GM23338 (cell line): ENCODE data around the gene RBM43. TPM values are rescaled to one million over a fixed set of nuclear protein-coding genes. Genes with fewer than 3 reads are reported as not detected.

Source experiments
- ATAC-seq: fragments of 200-7000 bp; cut with Tn5 transposase; 3 replicates; pipeline ENCODE4 v1.9.1; 2020
- DNase-seq: peaks from one replicate; pipeline ENCODE4 v3.0.0-alpha.2; 2015; ENCODE audit warnings: low spot score
- H2AFZ ChIP-seq: fragments of 200-600 bp; sonication (generic); 2 replicates; pipeline ENCODE4 v1.8.0; 2016; ENCODE audit warnings: antibody characterized with exemption, mild to moderate bottlenecking, moderate library complexity
- H3F3A ChIP-seq: fragments of 200-600 bp; sonication (generic); replicated peaks from 2 replicates; pipeline ENCODE4 v1.8.0; 2017; ENCODE audit warnings: antibody characterized with exemption, mixed run types, low read depth
- H3K27ac ChIP-seq: fragments of 200-600 bp; sonication (generic); 2 replicates; pipeline ENCODE4 v1.6.1; 2016; ENCODE audit warnings: low read depth
- H3K27me3 ChIP-seq: fragments of 200-600 bp; sonication (generic); 2 replicates; pipeline ENCODE4 v1.8.0; 2016; ENCODE audit warnings: mild to moderate bottlenecking, mixed run types, moderate library complexity; ENCODE audit not compliant: insufficient read depth
- H3K36me3 ChIP-seq: fragments of 200-600 bp; sonication (generic); 2 replicates; pipeline ENCODE4 v1.8.0; 2016; ENCODE audit warnings: mild to moderate bottlenecking; ENCODE audit not compliant: insufficient read depth
- H3K4me1 ChIP-seq: fragments of 200-600 bp; sonication (generic); 2 replicates; pipeline ENCODE4 v1.8.0; 2016; ENCODE audit warnings: mild to moderate bottlenecking, moderate library complexity; ENCODE audit not compliant: insufficient read depth
- H3K4me2 ChIP-seq: fragments of 200-600 bp; sonication (generic); 2 replicates; pipeline ENCODE4 v1.7.1; 2017; ENCODE audit warnings: mixed run types
- H3K4me3 ChIP-seq: fragments of 200-600 bp; sonication (generic); 2 replicates; pipeline ENCODE4 v1.6.1; 2016; ENCODE audit warnings: mixed run types
- H3K79me2 ChIP-seq: fragments of 200-600 bp; sonication (generic); replicated peaks from 2 replicates; pipeline ENCODE4 v1.8.0; 2017; ENCODE audit warnings: mild to moderate bottlenecking; ENCODE audit not compliant: insufficient read depth
- H3K9me2 ChIP-seq: fragments of 200-600 bp; sonication (generic); 2 replicates; pipeline ENCODE4 v1.8.0; 2017; ENCODE audit not compliant: insufficient read depth
- H4K20me1 ChIP-seq: fragments of 200-600 bp; sonication (generic); replicated peaks from 2 replicates; pipeline ENCODE4 v1.8.0; 2017; ENCODE audit warnings: mild to moderate bottlenecking; ENCODE audit not compliant: insufficient read depth
- H3K27ac Mint-ChIP-seq: 2 replicates; pipeline ENCODE4 v1.8.0; 2020; ENCODE audit warnings: inconsistent platforms, mild to moderate bottlenecking, moderate library complexity, mixed read lengths
- H3K27me3 Mint-ChIP-seq: 3 replicates; pipeline ENCODE4 v1.8.0; 2022; ENCODE audit warnings: low read depth, mild to moderate bottlenecking, moderate library complexity, mixed read lengths, inconsistent platforms; ENCODE audit not compliant: insufficient read depth, poor library complexity
- H3K36me3 Mint-ChIP-seq: 3 replicates; pipeline ENCODE4 v1.8.0; 2021; ENCODE audit warnings: low read depth, mild to moderate bottlenecking, inconsistent platforms, moderate library complexity, mixed read lengths
- H3K4me1 Mint-ChIP-seq: 3 replicates; pipeline ENCODE4 v1.8.0; 2020; ENCODE audit warnings: mild to moderate bottlenecking, inconsistent platforms, mixed read lengths
- H3K4me3 Mint-ChIP-seq: 3 replicates; pipeline ENCODE4 v1.8.0; 2021; ENCODE audit warnings: moderate library complexity, mild to moderate bottlenecking, inconsistent platforms, mixed read lengths
- H3K9me3 Mint-ChIP-seq: 3 replicates; pipeline ENCODE4 v1.8.0; 2020; ENCODE audit warnings: moderate library complexity, mild to moderate bottlenecking, inconsistent platforms, mixed read lengths
- CREB1 ChIP-seq: fragments of 250-450 bp; sonication (Bioruptor Pico); IDR thresholded peaks from 2 replicates; pipeline ENCODE4 v1.5.0; 2020; ENCODE audit warnings: low read depth, mild to moderate bottlenecking, moderate library complexity
- EZH2 ChIP-seq: fragments of 200-600 bp; sonication (generic); IDR thresholded peaks from one replicate; pipeline ENCODE4 v1.8.0; 2017; ENCODE audit warnings: antibody characterized with exemption, mild to moderate bottlenecking, low read depth; ENCODE audit not compliant: unreplicated experiment
- EZH2phosphoT487 ChIP-seq: fragments of 200-600 bp; sonication (generic); IDR thresholded peaks from one replicate; pipeline ENCODE4 v1.8.1; 2018; ENCODE audit warnings: antibody characterized with exemption; ENCODE audit not compliant: unreplicated experiment
- POLR2AphosphoS5 ChIP-seq: IDR thresholded peaks from 2 replicates; pipeline ENCODE4 v1.6.1; 2016; ENCODE audit warnings: antibody characterized with exemption, low read depth
- STAT1 ChIP-seq: IDR thresholded peaks from one replicate; pipeline ENCODE4 v1.6.1; 2016; ENCODE audit warnings: antibody characterized with exemption; ENCODE audit not compliant: unreplicated experiment
- ZNF114 ChIP-seq: fragments of 250-450 bp; sonication (Bioruptor Pico); IDR thresholded peaks from 2 replicates; pipeline ENCODE4 v1.5.0; 2020; ENCODE audit warnings: mild to moderate bottlenecking, moderate library complexity
- polyA plus RNA-seq: library from polyadenylated mRNA; unstranded; fragments of >200 nt; fragmentation: Nextera tagmentation; extraction: Ambion mirVana; gene quantifications from 2 replicates; pipeline ENCODE4 v1.2.1, GENCODE V29; 2016
- total RNA-seq: library from RNA; depleted of rRNA; stranded (reverse); fragments of >200 nt; shearing (Covaris generic); gene quantifications from 2 replicates; pipeline ENCODE4 v1.2.3, GENCODE V29; 2014
- TF ChIP-seq, protein P1 (sequence below): IDR thresholded peaks from 2 replicates; pipeline ENCODE4 v1.6.1; 2016; ENCODE audit warnings: antibody characterized with exemption
- TF ChIP-seq, protein P2 (sequence below): IDR thresholded peaks from one replicate; pipeline ENCODE4 v1.6.1; 2018; ENCODE audit warnings: antibody characterized with exemption; ENCODE audit not compliant: unreplicated experiment
- TF ChIP-seq, protein P3 (sequence below): fragments of 250-450 bp; sonication (Bioruptor Pico); IDR thresholded peaks from 2 replicates; pipeline ENCODE4 v1.5.0; 2020; ENCODE audit warnings: mild to moderate bottlenecking, moderate library complexity
- TF ChIP-seq, protein P4 (sequence below), 2 experiments: fragments of 200-600 bp in 1 of 2; sonication (generic) in 1 of 2; conservative IDR thresholded peaks; 2 replicates each; pipeline versions ENCODE4 v1.5.1 to v1.6.1; 2016 to 2017; ENCODE audit warnings: antibody characterized with exemption in 2 of 2, low read depth in 2 of 2, mild to moderate bottlenecking in 2 of 2, moderate library complexity in 1 of 2

RBM43 gene
- total and polyA plus RNA-seq, 2 experiments from 2014 or later: 3.3 to 3.4 TPM

DNA sequence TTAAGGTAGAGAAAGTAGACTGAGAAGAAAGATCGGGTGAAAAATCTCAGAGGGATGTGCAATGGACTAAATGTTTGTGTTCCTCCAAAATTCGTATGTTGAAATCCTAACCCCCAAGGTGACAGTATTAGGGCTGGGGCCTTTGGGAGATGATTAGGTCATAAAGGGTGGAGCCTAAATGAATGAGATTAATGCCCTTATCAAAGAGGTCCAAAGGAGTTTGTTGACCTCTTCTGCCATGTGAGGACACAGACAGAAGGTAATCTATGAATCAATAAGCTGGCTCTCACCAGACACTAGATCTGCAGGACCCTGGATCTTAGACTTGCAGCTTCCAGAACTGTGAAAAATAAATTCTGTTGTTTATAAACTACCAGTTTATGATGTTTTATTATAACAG lies 30.5 kb upstream of the RBM43 start:
- no peak for TF ChIP-seq STAT1
- TF ChIP-seq, protein P1, sequence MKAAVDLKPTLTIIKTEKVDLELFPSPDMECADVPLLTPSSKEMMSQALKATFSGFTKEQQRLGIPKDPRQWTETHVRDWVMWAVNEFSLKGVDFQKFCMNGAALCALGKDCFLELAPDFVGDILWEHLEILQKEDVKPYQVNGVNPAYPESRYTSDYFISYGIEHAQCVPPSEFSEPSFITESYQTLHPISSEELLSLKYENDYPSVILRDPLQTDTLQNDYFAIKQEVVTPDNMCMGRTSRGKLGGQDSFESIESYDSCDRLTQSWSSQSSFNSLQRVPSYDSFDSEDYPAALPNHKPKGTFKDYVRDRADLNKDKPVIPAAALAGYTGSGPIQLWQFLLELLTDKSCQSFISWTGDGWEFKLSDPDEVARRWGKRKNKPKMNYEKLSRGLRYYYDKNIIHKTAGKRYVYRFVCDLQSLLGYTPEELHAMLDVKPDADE: no peak
- TF ChIP-seq ZNF114: no peak
- no peak for TF ChIP-seq CREB1
- TF ChIP-seq, protein P2, sequence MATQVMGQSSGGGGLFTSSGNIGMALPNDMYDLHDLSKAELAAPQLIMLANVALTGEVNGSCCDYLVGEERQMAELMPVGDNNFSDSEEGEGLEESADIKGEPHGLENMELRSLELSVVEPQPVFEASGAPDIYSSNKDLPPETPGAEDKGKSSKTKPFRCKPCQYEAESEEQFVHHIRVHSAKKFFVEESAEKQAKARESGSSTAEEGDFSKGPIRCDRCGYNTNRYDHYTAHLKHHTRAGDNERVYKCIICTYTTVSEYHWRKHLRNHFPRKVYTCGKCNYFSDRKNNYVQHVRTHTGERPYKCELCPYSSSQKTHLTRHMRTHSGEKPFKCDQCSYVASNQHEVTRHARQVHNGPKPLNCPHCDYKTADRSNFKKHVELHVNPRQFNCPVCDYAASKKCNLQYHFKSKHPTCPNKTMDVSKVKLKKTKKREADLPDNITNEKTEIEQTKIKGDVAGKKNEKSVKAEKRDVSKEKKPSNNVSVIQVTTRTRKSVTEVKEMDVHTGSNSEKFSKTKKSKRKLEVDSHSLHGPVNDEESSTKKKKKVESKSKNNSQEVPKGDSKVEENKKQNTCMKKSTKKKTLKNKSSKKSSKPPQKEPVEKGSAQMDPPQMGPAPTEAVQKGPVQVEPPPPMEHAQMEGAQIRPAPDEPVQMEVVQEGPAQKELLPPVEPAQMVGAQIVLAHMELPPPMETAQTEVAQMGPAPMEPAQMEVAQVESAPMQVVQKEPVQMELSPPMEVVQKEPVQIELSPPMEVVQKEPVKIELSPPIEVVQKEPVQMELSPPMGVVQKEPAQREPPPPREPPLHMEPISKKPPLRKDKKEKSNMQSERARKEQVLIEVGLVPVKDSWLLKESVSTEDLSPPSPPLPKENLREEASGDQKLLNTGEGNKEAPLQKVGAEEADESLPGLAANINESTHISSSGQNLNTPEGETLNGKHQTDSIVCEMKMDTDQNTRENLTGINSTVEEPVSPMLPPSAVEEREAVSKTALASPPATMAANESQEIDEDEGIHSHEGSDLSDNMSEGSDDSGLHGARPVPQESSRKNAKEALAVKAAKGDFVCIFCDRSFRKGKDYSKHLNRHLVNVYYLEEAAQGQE: no peak

DNA sequence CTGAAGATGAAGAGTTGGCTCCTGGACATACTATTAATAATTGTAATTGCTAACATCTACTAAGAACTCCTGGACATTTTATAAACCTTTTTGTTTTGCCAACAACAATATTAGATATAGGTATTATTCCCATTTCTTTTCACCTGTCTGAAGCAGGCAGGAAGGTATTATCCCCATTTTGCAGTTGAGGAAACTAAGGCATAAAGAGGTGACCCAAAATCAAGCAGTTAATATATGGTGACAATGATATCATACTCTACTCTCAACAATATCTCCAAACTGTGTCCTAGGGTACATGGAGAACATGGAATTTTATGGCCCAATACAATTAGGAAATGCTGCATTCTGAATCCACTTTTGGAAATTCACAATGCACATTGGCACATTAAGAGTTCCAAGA lies 29.6 kb upstream of the RBM43 start:
- H3K27ac ChIP-seq: no peak overlapping the region
- H4K20me1 ChIP-seq: no peaks in the 10 kb centered on the region
- H3K9me3 Mint-ChIP-seq: no peaks in the 10 kb centered on the region
- peaks cover 15% of the 10 kb centered on the region for H3K4me1 ChIP-seq
- no peaks in the 10 kb centered on the region for H3K27me3 ChIP-seq
- peaks cover 7% of the 10 kb centered on the region; the same call in 1 of the 2 replicates for H3F3A ChIP-seq
- ATAC-seq: no peak
- no peaks in the 10 kb centered on the region for H3K36me3 ChIP-seq
- H3K4me1 Mint-ChIP-seq: peaks cover 10% of the 10 kb centered on the region; the same call in 2 of the 3 replicates
- H3K27me3 Mint-ChIP-seq: peaks cover 3% of the 10 kb centered on the region
- H3K79me2 ChIP-seq: no peaks in the 10 kb centered on the region
- no peak for DNase-seq
- no peak overlapping the region for H3K4me3 Mint-ChIP-seq
- no peaks in the 10 kb centered on the region; the same call in 2 of the 3 replicates for H3K36me3 Mint-ChIP-seq
- no peak overlapping the region for H3K27ac Mint-ChIP-seq
- no peak overlapping the region for H3K4me3 ChIP-seq
- H3K9me2 ChIP-seq: no peaks in the 10 kb centered on the region
- H3K4me2 ChIP-seq: no peak overlapping the region
- no peak overlapping the region for H2AFZ ChIP-seq
- TF ChIP-seq, protein P3, sequence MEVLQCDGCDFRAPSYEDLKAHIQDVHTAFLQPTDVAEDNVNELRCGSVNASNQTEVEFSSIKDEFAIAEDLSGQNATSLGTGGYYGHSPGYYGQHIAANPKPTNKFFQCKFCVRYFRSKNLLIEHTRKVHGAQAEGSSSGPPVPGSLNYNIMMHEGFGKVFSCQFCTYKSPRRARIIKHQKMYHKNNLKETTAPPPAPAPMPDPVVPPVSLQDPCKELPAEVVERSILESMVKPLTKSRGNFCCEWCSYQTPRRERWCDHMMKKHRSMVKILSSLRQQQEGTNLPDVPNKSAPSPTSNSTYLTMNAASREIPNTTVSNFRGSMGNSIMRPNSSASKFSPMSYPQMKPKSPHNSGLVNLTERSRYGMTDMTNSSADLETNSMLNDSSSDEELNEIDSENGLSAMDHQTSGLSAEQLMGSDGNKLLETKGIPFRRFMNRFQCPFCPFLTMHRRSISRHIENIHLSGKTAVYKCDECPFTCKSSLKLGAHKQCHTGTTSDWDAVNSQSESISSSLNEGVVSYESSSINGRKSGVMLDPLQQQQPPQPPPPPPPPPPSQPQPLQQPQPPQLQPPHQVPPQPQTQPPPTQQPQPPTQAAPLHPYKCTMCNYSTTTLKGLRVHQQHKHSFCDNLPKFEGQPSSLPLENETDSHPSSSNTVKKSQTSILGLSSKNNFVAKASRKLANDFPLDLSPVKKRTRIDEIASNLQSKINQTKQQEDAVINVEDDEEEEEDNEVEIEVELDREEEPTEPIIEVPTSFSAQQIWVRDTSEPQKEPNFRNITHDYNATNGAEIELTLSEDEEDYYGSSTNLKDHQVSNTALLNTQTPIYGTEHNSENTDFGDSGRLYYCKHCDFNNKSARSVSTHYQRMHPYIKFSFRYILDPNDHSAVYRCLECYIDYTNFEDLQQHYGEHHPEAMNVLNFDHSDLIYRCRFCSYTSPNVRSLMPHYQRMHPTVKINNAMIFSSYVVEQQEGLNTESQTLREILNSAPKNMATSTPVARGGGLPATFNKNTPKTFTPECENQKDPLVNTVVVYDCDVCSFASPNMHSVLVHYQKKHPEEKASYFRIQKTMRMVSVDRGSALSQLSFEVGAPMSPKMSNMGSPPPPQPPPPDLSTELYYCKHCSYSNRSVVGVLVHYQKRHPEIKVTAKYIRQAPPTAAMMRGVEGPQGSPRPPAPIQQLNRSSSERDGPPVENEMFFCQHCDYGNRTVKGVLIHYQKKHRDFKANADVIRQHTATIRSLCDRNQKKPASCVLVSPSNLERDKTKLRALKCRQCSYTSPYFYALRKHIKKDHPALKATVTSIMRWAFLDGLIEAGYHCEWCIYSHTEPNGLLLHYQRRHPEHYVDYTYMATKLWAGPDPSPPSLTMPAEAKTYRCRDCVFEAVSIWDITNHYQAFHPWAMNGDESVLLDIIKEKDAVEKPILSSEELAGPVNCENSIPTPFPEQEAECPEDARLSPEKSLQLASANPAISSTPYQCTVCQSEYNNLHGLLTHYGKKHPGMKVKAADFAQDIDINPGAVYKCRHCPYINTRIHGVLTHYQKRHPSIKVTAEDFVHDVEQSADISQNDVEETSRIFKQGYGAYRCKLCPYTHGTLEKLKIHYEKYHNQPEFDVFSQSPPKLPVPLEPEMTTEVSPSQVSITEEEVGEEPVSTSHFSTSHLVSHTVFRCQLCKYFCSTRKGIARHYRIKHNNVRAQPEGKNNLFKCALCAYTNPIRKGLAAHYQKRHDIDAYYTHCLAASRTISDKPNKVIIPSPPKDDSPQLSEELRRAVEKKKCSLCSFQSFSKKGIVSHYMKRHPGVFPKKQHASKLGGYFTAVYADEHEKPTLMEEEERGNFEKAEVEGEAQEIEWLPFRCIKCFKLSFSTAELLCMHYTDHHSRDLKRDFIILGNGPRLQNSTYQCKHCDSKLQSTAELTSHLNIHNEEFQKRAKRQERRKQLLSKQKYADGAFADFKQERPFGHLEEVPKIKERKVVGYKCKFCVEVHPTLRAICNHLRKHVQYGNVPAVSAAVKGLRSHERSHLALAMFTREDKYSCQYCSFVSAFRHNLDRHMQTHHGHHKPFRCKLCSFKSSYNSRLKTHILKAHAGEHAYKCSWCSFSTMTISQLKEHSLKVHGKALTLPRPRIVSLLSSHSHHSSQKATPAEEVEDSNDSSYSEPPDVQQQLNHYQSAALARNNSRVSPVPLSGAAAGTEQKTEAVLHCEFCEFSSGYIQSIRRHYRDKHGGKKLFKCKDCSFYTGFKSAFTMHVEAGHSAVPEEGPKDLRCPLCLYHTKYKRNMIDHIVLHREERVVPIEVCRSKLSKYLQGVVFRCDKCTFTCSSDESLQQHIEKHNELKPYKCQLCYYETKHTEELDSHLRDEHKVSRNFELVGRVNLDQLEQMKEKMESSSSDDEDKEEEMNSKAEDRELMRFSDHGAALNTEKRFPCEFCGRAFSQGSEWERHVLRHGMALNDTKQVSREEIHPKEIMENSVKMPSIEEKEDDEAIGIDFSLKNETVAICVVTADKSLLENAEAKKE: no peak
- TF ChIP-seq, protein P4, sequence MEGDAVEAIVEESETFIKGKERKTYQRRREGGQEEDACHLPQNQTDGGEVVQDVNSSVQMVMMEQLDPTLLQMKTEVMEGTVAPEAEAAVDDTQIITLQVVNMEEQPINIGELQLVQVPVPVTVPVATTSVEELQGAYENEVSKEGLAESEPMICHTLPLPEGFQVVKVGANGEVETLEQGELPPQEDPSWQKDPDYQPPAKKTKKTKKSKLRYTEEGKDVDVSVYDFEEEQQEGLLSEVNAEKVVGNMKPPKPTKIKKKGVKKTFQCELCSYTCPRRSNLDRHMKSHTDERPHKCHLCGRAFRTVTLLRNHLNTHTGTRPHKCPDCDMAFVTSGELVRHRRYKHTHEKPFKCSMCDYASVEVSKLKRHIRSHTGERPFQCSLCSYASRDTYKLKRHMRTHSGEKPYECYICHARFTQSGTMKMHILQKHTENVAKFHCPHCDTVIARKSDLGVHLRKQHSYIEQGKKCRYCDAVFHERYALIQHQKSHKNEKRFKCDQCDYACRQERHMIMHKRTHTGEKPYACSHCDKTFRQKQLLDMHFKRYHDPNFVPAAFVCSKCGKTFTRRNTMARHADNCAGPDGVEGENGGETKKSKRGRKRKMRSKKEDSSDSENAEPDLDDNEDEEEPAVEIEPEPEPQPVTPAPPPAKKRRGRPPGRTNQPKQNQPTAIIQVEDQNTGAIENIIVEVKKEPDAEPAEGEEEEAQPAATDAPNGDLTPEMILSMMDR (conservative IDR thresholded peaks at IDR 0.05; ENCODE audit: low read depth in 2 of 2): no peak
- TF ChIP-seq EZH2phosphoT487: no peak
- no peak for TF ChIP-seq EZH2
- no peak for TF ChIP-seq POLR2AphosphoS5
- TF ChIP-seq CREB1: no peak

More for the DNA sequence above, 30.5 kb upstream of the RBM43 start:
- Mint-ChIP-seq H3K9me3 (peaks cover 3% of the 10 kb centered on the region; the same call in 1 of the 3 replicates), H3K27ac (no peak overlapping the region), H3K4me1 (peaks cover 10% of the 10 kb centered on the region; the same call in 2 of the 3 replicates), H3K36me3 (no peaks in the 10 kb centered on the region; the same call in 2 of the 3 replicates), H3K27me3 (peaks cover 3% of the 10 kb centered on the region), H3K4me3 (no peak overlapping the region)
- H3K27ac ChIP-seq: no peak overlapping the region
- H3K79me2 ChIP-seq: no peaks in the 10 kb centered on the region
- H3K4me1 ChIP-seq: peaks cover 15% of the 10 kb centered on the region
- H3K27me3 ChIP-seq: no peaks in the 10 kb centered on the region
- no peak overlapping the region for H2AFZ ChIP-seq
- ATAC-seq: no peak
- no peak overlapping the region for H3K4me3 ChIP-seq
- H3F3A ChIP-seq: peaks cover 7% of the 10 kb centered on the region; the same call in 1 of the 2 replicates
- DNase-seq: no peak
- H4K20me1 ChIP-seq: no peaks in the 10 kb centered on the region
- no peaks in the 10 kb centered on the region for H3K9me2 ChIP-seq
- no peaks in the 10 kb centered on the region for H3K36me3 ChIP-seq
- no peak overlapping the region for H3K4me2 ChIP-seq
